Amygdala (tissue), 56 donors: ENCODE measurements around the gene NHLRC4.

Source experiments
- DNase-seq, 56 donors: peaks; one replicate each; lab custom pipeline; 2025; lab: John Stamatoyannopoulos, UW

NHLRC4 gene

DNA sequence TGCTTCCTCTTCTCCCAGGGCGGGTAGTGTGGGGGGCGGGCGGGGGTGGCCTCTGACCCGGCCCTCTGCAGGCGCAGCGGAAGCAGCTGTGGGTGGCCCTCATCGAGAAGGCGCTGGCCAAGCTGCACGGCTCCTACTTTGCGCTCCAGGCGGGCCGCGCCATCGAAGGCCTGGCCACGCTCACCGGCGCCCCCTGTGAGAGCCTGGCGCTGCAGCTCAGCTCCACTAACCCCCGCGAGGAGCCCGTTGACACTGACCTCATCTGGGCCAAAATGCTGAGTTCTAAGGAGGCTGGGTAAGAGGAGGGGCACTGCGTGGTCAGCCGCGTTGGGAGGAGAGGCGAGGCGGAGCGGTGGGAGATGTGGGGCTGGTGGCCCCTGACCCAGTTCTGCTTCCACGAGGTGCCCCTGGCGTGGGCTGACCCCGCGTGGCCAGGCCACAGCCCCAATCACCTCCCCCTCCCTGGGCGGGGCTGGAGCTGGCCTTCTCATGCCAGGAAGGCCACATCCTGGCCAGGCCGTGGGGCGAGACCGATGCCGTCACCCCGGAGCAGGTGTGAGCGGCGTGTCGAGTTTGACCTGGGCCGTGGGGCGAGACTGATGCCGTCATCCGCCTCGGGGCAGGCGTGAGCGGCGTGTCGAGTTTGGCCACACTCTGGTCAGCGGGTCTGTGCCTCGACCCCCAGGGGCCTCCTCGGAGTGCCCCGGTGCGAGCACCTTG lies 17.1 kb upstream of the NHLRC4 start:
- no peak for DNase-seq

DNA sequence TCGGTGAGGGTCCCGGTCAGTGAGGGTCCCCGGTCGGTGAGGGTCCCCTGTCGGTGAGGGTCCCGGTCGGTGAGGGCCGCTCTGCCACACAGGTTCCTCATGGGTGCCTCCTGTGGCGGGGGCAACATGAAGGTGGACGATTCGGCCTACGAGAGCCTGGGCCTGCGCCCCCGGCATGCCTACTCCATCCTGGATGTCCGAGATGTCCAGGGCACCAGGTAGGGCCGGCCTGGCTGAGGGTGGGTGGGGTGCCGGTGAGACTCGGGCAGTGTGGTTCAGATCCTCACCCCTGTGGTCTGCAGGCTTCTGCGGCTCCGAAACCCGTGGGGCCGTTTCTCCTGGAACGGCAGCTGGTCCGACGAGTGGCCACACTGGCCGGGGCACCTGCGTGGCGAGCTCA lies 15.6 kb upstream of the NHLRC4 start:
- DNase-seq: no peak

- no peak for DNase-seq
Measured at GRCh38 chr16:552171-552570, 14.6 kb upstream of the NHLRC4 start.

DNA sequence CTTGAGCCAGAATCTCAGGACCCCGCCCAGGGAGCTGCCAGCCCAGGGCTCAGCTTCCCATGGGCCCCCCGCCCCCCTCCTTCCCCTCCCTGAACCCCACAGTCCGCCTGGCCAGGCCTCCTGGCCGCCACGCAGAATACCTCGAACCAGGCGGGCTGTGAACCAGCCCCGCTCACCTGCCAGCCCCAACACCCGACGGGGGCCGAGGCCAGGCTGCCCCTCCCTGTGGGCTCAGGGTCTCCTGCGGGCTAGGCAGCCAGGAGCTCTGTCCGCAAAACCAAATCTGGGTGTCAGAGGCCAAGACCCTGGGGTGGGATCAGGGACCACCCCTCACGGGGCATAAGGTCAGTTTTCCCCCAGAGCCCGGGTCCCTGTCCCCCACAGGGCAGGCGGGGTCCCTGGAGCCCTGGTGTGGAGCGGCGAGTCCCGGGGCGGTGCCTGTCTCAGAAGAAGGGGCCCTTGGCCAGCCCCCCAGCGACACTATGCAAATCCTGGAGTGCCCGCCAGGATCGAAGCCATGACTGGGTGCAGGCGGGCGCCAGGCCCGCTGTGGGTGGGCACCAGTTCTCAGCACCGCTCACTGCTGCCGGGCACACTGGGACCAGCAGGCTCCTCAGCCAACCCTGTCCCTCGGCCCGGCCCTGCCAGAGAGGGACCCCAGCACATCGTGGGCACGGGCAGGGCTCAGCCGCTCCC lies 13.1 kb upstream of the NHLRC4 start:
- no peak for DNase-seq

DNA sequence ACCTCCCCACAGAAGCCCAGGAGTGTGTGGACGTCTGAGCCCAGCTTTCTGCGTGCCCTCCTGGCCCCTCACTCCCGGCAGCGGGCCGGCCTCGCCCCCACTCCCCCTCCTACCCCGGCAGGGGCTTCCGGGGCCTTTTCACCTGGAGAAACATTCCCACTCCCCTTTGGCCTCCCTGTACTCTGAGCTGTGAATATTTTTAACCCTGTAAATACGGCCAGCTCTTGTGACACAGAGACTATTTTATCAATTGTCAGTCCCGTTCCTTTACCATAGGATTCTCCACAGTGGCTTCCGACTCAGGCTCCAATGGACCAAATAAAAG lies 12.5 kb upstream of the NHLRC4 start:
- no peak for DNase-seq

DNA sequence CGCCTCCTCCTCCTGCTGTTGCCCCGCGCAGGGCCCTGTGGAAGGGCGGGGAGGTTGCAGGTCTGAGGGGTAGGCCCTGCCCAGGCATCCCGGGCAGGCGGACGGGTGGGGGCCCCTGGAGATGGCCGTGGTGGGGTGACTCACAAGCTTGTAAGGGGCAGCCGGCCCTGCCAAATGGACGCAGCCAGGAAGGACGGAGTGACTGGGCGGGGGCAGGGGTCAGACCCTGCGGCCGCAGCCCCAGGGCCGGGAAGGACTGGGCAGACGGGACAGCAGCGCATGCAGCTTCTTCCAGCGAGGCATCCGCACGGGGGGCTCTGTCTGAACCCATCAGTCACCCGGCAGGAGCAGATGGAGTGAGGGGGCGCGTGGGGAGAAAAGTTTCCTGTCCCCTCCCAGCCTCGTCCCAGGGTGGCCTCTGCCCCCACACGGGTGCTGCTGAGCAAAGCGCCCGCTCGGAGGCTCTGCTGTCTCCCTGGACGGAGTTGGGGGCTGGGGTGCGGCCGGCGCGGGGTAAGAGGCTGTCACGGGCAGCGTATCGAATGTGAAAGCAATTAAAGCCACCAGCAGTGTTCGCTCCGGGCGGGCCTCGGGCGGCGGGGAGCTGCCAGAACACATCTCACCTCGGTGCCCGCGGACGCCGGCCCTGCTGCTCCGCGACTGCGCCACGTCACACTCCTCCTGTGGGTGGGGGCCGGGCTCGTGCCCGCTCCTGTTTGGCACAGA lies 12.0 kb upstream of the NHLRC4 start:
- no peak for DNase-seq

DNA sequence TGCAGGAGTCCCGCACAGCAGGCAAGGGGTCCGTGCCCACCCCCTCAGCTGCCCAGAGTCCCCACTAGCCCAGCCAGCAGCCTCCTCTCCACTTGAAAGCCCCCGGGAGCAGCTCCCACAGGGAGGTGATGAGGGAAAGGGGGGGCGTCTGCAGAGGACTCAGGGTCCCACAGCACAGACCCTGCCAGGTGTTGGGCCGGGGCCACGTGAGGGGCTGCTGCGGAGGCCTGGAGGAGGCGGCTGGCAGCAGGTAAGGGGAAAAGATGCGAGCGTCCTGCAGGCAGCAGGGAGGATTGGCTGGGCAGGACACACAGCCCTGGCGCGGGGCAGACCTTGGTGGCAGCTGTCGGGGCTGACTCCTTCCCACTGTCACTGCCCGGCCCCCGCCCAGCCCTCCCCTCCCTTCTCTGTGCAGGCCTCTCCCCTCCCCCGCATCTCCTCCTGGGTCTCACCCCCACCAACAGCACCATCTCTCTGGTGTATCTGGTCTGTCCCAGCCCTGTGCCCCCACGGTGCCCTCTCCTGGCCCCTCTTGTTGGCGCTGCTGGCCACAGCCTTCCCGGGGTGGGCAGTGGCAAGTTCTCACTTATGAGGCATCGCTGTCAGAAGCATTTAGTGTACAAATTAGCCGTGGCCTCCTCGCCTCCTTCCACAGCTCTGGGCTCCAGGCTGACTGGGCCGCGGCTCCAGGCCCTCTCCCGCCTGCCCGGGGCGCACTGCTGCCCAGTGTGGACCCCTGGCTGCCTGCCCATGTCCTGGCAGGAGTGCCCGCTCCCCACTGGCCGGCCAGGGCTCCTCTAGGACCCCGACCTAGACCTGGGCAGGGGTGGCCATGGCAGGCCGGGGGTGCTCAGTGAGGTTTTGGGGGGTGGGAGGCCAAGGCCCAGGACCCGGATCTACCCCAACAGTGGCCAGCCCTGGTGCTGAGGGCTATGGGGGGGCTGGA lies 11.0 kb upstream of the NHLRC4 start:
- no peak for DNase-seq

- DNase-seq: no peak
Measured at GRCh38 chr16:556474-557173, 10.2 kb upstream of the NHLRC4 start.

GRCh38 chr16:557463-558297 lies 9.1 kb upstream of the NHLRC4 start:
- no peak for DNase-seq

DNA sequence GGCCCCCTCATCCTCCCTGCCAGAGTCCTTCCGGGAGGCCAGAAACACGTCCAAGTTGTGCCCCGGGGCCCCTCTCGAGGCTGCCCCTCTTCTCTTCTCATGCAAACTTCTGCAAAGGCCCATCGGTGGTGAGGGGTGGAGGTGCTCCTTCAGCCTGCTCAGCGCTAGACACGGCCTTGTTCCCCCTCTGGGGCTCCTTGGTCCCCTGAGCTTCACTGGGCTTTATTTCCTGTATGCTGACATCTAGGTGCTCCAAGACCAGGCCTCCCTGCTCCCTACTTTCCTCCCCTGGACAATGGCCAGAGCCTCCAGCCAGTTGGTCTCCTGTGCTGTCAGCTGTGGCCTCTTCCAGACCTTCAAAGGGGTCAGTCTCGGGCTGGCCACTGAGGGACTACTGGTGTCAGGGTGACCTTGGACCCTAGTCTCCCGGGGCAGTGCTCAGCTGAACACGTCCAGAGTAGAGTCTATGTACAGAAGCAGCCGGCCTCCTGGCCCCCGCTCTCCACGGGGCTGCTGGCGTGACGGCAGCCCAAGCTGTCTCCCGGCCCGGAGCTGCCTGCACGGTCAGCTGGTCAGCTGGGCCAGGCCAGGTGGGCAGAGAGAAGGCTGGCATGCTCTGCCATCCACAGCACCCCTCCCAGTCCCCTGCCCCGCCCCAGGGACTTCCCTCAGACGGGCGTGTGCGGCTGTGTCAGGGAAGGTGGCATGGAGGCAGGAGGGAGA lies 8.3 kb upstream of the NHLRC4 start:
- DNase-seq: no peak

DNA sequence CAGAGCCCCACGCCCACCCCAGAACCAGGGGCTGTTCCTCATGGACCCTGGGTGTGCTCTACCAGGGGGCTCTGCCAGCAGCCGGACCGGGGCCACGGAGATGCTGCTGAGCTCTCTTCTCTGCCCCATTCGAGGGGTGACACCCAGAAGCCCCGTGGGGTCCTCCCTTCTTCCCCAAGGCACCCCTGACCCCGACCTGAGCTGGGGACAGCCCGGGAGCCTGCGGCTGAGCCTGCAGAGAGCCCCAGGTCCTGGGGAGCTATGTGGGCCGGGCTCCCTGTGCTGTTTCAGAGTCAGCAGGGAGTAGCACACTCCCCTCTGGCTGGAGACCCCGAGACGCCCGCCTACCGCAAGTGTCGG lies 7.8 kb upstream of the NHLRC4 start:
- DNase-seq: no peak

DNA sequence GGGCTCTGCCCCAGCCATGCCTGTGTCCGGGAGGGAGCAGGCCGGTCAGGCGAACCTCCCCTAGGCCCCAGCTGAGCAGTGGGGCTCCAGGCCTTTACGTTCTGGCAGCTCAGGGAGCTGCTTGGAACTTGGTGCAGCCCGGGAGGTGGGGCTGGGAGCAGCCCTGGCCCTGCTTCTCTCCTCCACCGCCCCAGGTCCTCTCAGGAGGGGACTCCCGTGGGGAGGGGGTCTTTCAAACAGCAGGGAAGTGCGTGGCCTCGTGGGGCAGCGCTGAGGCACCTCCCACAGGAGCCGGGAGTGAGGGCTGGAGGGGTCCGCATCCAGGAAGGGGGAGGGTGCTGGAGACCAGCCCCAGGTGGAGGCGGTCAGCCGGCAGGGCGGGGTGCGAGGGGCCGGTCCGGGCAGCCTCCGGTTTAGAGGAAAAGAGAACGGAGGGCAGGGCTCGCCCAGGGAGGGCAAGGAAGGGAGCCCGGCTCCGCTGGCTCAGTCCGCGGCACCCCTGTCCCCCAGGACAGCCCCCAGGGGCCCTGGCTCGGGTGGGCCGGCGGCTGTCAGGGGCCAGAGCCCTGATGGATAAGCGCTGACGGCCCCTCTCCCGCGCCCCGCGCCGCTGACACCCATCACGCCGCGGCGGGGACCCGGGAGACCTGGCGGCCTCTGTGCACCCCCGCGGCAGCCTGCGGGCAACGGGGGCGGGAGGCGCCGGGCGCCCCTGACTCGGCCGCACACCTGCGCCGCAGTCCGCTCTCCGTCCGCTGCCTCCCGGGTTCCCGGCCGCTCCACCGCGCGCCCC lies 7.2 kb upstream of the NHLRC4 start:
- DNase-seq: no peak

DNA sequence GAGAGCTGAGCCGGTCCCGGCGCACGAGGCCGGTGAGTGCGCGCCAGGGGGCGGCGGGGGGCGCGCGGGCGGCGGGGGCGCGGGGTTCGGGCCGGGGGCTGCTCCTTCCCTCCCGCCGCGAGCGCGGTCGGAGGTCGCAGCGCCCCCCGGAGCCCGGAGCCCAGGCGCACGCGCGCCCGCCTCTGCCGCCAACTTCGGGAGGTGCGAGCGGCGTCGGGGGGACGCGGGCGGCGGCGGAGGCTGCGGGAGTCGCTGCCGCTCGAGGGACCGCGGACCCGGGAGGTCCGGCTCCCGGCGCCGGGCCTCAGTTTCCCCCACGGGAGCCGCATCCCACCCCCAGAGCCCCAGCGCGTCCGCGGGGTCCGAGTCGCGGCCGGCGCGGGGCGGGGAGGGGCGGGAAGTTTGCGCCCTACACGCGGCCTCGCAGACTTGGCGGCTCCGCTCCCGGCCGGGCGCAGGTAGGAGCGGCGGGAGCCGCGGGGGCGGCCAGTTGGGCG lies 6.6 kb upstream of the NHLRC4 start, which contains the start of gene PRR35:
Gene PRR35, plus strand, starts transcription at position 191 of the 497 bp plus-strand sequence. CDS start 2,901 bp downstream, outside the sequence.
- no peak for DNase-seq

GRCh38 chr16:560701-561412 lies 5.9 kb upstream of the NHLRC4 start:
- DNase-seq: no peak

GRCh38 chr16:561413-561794 lies 5.4 kb upstream of the NHLRC4 start:
- DNase-seq: no peak
